Stimulated activated naive CD4-positive, alpha-beta T cell (primary cell): ENCODE results near the gene ETV3L.
A peak's percentile ranks its signal among the peaks of the same experiment; 100 is the strongest.
"Not testable (repeated sequence)": the region's sequence is repeated elsewhere in the genome, so short reads cannot be mapped to it uniquely, and the experiment has no call there.

Experiments
- DNase-seq, 6 experiments: peaks; one replicate each; lab custom pipeline; 2025; lab: John Stamatoyannopoulos, UW

Gene ETV3L

GRCh38 chr1:157077394-157077793 is 22.2 kb downstream of the ETV3L start:
- DNase-seq: no peak

GRCh38 chr1:157073944-157074685 is 25.5 kb downstream of the ETV3L start:
- peak in 2 of 6 experiments; percentile 8 to 12 for DNase-seq

GRCh38 chr1:157069601-157070000 is 30.0 kb downstream of the ETV3L start:
- DNase-seq: no peak

GRCh38 chr1:157059241-157059640 is 40.4 kb downstream of the ETV3L start:
- not testable (repeated sequence) for DNase-seq

- DNase-seq: no peak
Measured at GRCh38 chr1:157056269-157056668, 43.3 kb downstream of the ETV3L start.

GRCh38 chr1:157055729-157056128 is 43.9 kb downstream of the ETV3L start:
- DNase-seq: not testable (repeated sequence)

GRCh38 chr1:157050836-157051235 is 48.8 kb downstream of the ETV3L start:
- no peak for DNase-seq

GRCh38 chr1:157047062-157047410 is 52.6 kb downstream of the ETV3L start:
- no peak for DNase-seq

GRCh38 chr1:157045250-157046218 is 54.1 kb downstream of the ETV3L start, which contains the start of gene ARHGEF11:
TSS of gene ARHGEF11 (minus strand) at chr1:157045742. CDS start at chr1:157044330, 1,412 bp downstream.
- peak in 3 of 6 experiments; percentile 6 to 37 (median 10) for DNase-seq

- no peak for DNase-seq
Measured at GRCh38 chr1:157044326-157044725, 55.3 kb downstream of the ETV3L start.

- DNase-seq: no peak
Measured at GRCh38 chr1:157043685-157044084, 55.9 kb downstream of the ETV3L start.

GRCh38 chr1:157042846-157043245 is 56.8 kb downstream of the ETV3L start:
- DNase-seq: no peak
